Measurements from ENCODE around the gene EBF4. TPM values are rescaled to one million over a fixed set of nuclear protein-coding genes. Genes with fewer than 3 reads are reported as not detected.

The EBF4 gene
- total RNA-seq, 1 experiment from 2014 or later: 11.4 TPM

DNA sequence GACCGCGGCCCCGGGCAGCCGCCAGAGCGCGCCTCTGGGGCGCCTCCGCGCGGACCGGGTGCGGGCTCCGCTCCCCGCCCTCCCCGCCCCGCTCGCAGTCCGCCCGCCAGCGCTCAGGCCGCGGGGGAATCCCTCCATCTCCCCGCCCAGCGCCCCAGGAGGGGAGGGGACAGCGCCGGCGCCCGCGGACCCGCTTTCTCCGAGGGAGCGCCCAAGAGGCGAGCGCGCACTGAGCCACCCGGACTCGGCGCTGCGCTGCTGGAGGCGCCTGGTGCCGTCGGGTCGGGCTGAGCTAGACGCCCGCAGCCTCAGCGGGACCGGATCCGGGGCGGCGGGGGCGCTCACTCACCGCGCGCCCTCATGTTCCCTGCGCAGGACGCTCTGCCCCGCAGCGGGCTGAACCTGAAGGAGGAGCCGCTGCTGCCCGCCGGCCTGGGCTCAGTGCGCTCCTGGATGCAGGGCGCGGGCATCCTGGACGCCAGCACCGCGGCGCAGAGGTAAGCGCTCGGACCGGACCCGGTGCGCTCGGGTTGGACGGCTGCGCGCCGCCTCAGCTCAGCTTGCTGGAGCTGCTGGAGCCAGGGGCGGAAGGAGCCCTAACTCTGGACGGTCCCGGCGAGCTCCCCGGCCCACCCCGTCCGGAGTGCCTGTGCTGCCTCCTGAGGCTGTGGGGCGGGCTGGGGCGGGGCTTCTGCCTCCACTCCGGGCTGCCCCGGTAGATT lies 867 bp downstream of the EBF4 start:
- BruUV-seq (replicated peaks): no TSS peak
- Histone ChIP-seq H3K9me3 (ENCODE audit: control insufficient read depth in 1 of 2, insufficient read depth in 1 of 2, low read depth in 1 of 2, low read length in 2 of 2) (no peaks in the 10 kb centered on the region), H3K79me2 (ENCODE audit: insufficient read depth, low read length) (no peaks in the 10 kb centered on the region), H3K9ac (ENCODE audit: low read length) (peak overlapping the region; percentile 40; the same call in 1 of the 2 replicates), H3K4me3 (replicated peaks in 1 of 2; ENCODE audit: low read depth in 1 of 2, low read length in 2 of 2) (peak overlapping the region; percentile 42 to 58), H3K27me3 (ENCODE audit: insufficient read depth, low read length) (no peaks in the 10 kb centered on the region), H2AFZ (ENCODE audit: low read depth, low read length, poor library complexity, severe bottlenecking) (no peak overlapping the region), H4K20me1 (ENCODE audit: insufficient read depth) (no peaks in the 10 kb centered on the region), H3K27ac (ENCODE audit: low read depth, low read length) (no peak overlapping the region; the same call in 1 of the 2 replicates), H3K4me1 (ENCODE audit: control insufficient read depth in 1 of 2, insufficient read depth in 2 of 2, low read length in 2 of 2) (peaks cover 6 to 12% of the 10 kb centered on the region in 2 experiments; a peak in 3 of 4 replicates), H3K4me2 (ENCODE audit: low read length) (peak overlapping the region; percentile 77), H3K9me2 (ENCODE audit: insufficient read depth) (no peaks in the 10 kb centered on the region), H3K36me3 (ENCODE audit: control insufficient read depth in 1 of 2, insufficient read depth in 2 of 2, low read length in 2 of 2) (no peaks in the 10 kb centered on the region)
- DNase-seq (ENCODE audit: low read depth, low spot score) (no peak), ATAC-seq (peak; percentile 70)
- ChIA-PET RAD21 (ENCODE audit: low non-redundant PET in 1 of 2, low total read pairs in 2 of 2, uncharacterized antibody in 2 of 2, unreplicated experiment in 2 of 2) (interaction anchor here in 1 of 2 experiments (0.7 kb wide), 1 partner anchor 25 kb away, joined by 5 read pairs; no protein-coding TSS in a partner anchor), POLR2A (no interaction called here), CTCF (no interaction called here)
- intact Hi-C loops (cut with micrococcal nuclease): no loop called here
- TF ChIP-seq, protein P1, sequence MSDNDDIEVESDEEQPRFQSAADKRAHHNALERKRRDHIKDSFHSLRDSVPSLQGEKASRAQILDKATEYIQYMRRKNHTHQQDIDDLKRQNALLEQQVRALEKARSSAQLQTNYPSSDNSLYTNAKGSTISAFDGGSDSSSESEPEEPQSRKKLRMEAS (IDR thresholded peaks at IDR 0.05): no peak
- TF ChIP-seq EZH2phosphoT487 (IDR thresholded peaks at IDR 0.05; ENCODE audit: borderline replicate concordance): no peak
- no peak for TF ChIP-seq EZH2 (IDR thresholded peaks at IDR 0.05)
- no peak for TF ChIP-seq SP1 (IDR thresholded peaks at IDR 0.05; ENCODE audit: low read depth)
- TF ChIP-seq JUND (IDR thresholded peaks at IDR 0.05): no peak
- TF ChIP-seq, protein P2, sequence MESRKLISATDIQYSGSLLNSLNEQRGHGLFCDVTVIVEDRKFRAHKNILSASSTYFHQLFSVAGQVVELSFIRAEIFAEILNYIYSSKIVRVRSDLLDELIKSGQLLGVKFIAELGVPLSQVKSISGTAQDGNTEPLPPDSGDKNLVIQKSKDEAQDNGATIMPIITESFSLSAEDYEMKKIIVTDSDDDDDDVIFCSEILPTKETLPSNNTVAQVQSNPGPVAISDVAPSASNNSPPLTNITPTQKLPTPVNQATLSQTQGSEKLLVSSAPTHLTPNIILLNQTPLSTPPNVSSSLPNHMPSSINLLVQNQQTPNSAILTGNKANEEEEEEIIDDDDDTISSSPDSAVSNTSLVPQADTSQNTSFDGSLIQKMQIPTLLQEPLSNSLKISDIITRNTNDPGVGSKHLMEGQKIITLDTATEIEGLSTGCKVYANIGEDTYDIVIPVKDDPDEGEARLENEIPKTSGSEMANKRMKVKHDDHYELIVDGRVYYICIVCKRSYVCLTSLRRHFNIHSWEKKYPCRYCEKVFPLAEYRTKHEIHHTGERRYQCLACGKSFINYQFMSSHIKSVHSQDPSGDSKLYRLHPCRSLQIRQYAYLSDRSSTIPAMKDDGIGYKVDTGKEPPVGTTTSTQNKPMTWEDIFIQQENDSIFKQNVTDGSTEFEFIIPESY (IDR thresholded peaks at IDR 0.05; ENCODE audit: extremely low read depth, insufficient replicate concordance, low read length): no peak
- TF ChIP-seq CEBPB (IDR thresholded peaks at IDR 0.05; ENCODE audit: low read depth): no peak
- TF ChIP-seq EGR1 (IDR thresholded peaks at IDR 0.05; ENCODE audit: low read depth): no peak
- TF ChIP-seq, protein P3, sequence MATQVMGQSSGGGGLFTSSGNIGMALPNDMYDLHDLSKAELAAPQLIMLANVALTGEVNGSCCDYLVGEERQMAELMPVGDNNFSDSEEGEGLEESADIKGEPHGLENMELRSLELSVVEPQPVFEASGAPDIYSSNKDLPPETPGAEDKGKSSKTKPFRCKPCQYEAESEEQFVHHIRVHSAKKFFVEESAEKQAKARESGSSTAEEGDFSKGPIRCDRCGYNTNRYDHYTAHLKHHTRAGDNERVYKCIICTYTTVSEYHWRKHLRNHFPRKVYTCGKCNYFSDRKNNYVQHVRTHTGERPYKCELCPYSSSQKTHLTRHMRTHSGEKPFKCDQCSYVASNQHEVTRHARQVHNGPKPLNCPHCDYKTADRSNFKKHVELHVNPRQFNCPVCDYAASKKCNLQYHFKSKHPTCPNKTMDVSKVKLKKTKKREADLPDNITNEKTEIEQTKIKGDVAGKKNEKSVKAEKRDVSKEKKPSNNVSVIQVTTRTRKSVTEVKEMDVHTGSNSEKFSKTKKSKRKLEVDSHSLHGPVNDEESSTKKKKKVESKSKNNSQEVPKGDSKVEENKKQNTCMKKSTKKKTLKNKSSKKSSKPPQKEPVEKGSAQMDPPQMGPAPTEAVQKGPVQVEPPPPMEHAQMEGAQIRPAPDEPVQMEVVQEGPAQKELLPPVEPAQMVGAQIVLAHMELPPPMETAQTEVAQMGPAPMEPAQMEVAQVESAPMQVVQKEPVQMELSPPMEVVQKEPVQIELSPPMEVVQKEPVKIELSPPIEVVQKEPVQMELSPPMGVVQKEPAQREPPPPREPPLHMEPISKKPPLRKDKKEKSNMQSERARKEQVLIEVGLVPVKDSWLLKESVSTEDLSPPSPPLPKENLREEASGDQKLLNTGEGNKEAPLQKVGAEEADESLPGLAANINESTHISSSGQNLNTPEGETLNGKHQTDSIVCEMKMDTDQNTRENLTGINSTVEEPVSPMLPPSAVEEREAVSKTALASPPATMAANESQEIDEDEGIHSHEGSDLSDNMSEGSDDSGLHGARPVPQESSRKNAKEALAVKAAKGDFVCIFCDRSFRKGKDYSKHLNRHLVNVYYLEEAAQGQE (IDR thresholded peaks at IDR 0.05; ENCODE audit: low read depth): no peak
- no peak for TF ChIP-seq RAD21 (IDR thresholded peaks at IDR 0.05; ENCODE audit: low read depth)
- TF ChIP-seq ATF3 (IDR thresholded peaks at IDR 0.05): no peak
- no peak for TF ChIP-seq ZNF274 (IDR thresholded peaks at IDR 0.05; ENCODE audit: low read depth, low read length)
- no peak for TF ChIP-seq SRF (IDR thresholded peaks at IDR 0.05; ENCODE audit: low read depth)
- no peak for TF ChIP-seq SIN3A (IDR thresholded peaks at IDR 0.05; ENCODE audit: low read depth)
- TF ChIP-seq CBX3 (IDR thresholded peaks at IDR 0.05; ENCODE audit: low read depth): no peak
- no peak for TF ChIP-seq ELF1 (IDR thresholded peaks at IDR 0.05; ENCODE audit: borderline replicate concordance, low read depth)
- no peak for TF ChIP-seq FOSL1 (IDR thresholded peaks at IDR 0.05; ENCODE audit: low read depth)
